Keratinocyte (primary cell): ENCODE results near the gene RCHY1. TPM values are rescaled to one million over a fixed set of nuclear protein-coding genes. Genes with fewer than 3 reads are reported as not detected.

Source experiments
- DNase-seq: peaks from one replicate; pipeline ENCODE4 v3.0.0-alpha.2; 2011; ENCODE audit warnings: low read depth, missing footprints, low spot score
- FAIRE-seq: peaks from 2 replicates; lab custom pipeline; 2011; peaks lifted over from hg19 to GRCh38; lab: Jason Lieb, UNC
- H2AFZ ChIP-seq: 2 replicates; pipeline ENCODE4 v1.6.0; 2012; ENCODE audit warnings: low read length, control low read depth, inconsistent platforms; ENCODE audit not compliant: control insufficient read depth
- H3K27ac ChIP-seq: 2 replicates; pipeline ENCODE4 v1.5.1; 2011; ENCODE audit warnings: low read length; ENCODE audit not compliant: control insufficient read depth, insufficient read depth
- H3K27me3 ChIP-seq: 3 replicates; pipeline ENCODE4 v1.6.0; 2011; ENCODE audit warnings: low read length; ENCODE audit not compliant: control insufficient read depth, insufficient read depth; ENCODE audit errors: extremely low read depth
- H3K36me3 ChIP-seq, 2 experiments: 2 replicates in 1 of 2; 3 replicates in 1 of 2; pipeline ENCODE4 v1.5.1; 2011; ENCODE audit warnings: low read length in 2 of 2, mild to moderate bottlenecking in 1 of 2; ENCODE audit not compliant: control insufficient read depth in 2 of 2, insufficient read depth in 2 of 2; ENCODE audit errors: extremely low read depth in 1 of 2
- H3K4me1 ChIP-seq: 3 replicates; pipeline ENCODE4 v1.5.1; 2011; ENCODE audit warnings: low read length; ENCODE audit not compliant: control insufficient read depth, insufficient read depth; ENCODE audit errors: extremely low read depth
- H3K4me2 ChIP-seq: 3 replicates; pipeline ENCODE4 v1.6.0; 2011; ENCODE audit warnings: low read depth, low read length; ENCODE audit not compliant: control insufficient read depth, insufficient read depth; ENCODE audit errors: extremely low read depth
- H3K4me3 ChIP-seq, 3 experiments: fragments of 200-600 bp in 1 of 3; sonication (generic) in 1 of 3; 2 replicates in 2 of 3; 3 replicates in 1 of 3; pipeline ENCODE4 v1.5.1; 2011 to 2016; ENCODE audit warnings: low read length in 3 of 3, mild to moderate bottlenecking in 3 of 3, control low read depth in 2 of 3, inconsistent platforms in 1 of 3, low read depth in 1 of 3, mixed read lengths in 1 of 3, mixed run types in 1 of 3, moderate library complexity in 1 of 3; ENCODE audit not compliant: control insufficient read depth in 2 of 3, insufficient read depth in 2 of 3; ENCODE audit errors: extremely low read depth in 1 of 3
- H3K79me2 ChIP-seq: 2 replicates; pipeline ENCODE4 v1.6.0; 2012; ENCODE audit warnings: low read length; ENCODE audit not compliant: control insufficient read depth, insufficient read depth
- H3K9ac ChIP-seq: 3 replicates; pipeline ENCODE4 v1.6.0; 2011; ENCODE audit warnings: low read length; ENCODE audit not compliant: control insufficient read depth, insufficient read depth; ENCODE audit errors: extremely low read depth
- H3K9me1 ChIP-seq: 3 replicates; pipeline ENCODE4 v1.6.0; 2011; ENCODE audit warnings: low read length; ENCODE audit not compliant: control insufficient read depth, insufficient read depth; ENCODE audit errors: extremely low read depth
- H3K9me3 ChIP-seq: 2 replicates; pipeline ENCODE4 v1.5.1; 2012; ENCODE audit warnings: low read depth, low read length; ENCODE audit not compliant: control insufficient read depth
- H4K20me1 ChIP-seq: 3 replicates; pipeline ENCODE4 v1.6.0; 2011; ENCODE audit warnings: low read length; ENCODE audit not compliant: control insufficient read depth, insufficient read depth; ENCODE audit errors: extremely low read depth
- CTCF ChIP-seq, 3 experiments: IDR thresholded peaks in 1 of 3; conservative IDR thresholded peaks in 1 of 3; optimal IDR thresholded peaks in 1 of 3; 2 replicates in 2 of 3; 3 replicates in 1 of 3; pipeline versions ENCODE3 to v1.5.1; 2011; ENCODE audit warnings: low read length in 3 of 3, mild to moderate bottlenecking in 3 of 3, moderate library complexity in 2 of 3, control low read depth in 1 of 3, inconsistent platforms in 1 of 3; ENCODE audit not compliant: insufficient read depth in 2 of 3; ENCODE audit errors: extremely low read depth in 1 of 3
- EZH2 ChIP-seq: IDR thresholded peaks from one replicate; pipeline ENCODE4 v1.6.1; 2012; ENCODE audit warnings: inconsistent platforms, mild to moderate bottlenecking, low read length, moderate library complexity
- dilution Hi-C: fragments of 300-500 bp; cut with MboI; formaldehyde crosslinking; loops from one replicate; pipeline ENCODE4 v1.7.0; 2020; ENCODE audit warnings: low sequenced_read_pairs; ENCODE audit not compliant: extremely low pct_ligation_motif_present
- polyA plus RNA-seq, 5 experiments: library from polyadenylated mRNA; depleted of rRNA in 3 of 5; stranded (reverse) in 3 of 5; stranded (forward) in 1 of 5; unstranded in 1 of 5; fragments of >200 nt; gene quantifications; 1 replicate in 1 of 5; 2 replicates in 3 of 5; 3 replicates in 1 of 5; pipeline versions ENCODE4 v1.2.1 to v1.2.3, GENCODE V29; 2011 to 2012; ENCODE audit warnings: missing spikeins in 2 of 5, low read depth in 1 of 5, low replicate concordance in 1 of 5

RCHY1 gene
- polyA plus RNA-seq, 1 donor (not counting 4 experiments of a cell fraction or from before 2014, with no cell fraction given), result 29.0 TPM

GRCh38 chr4:75552452-75552851 is 38.2 kb upstream of the RCHY1 start:
- Histone ChIP-seq H2AFZ (no peak overlapping the region), H3K27ac (no peak overlapping the region), H3K36me3 (no peaks in the 10 kb centered on the region), H3K4me1 (peaks cover 15% of the 10 kb centered on the region), H4K20me1 (no peaks in the 10 kb centered on the region), H3K9me3 (no peaks in the 10 kb centered on the region), H3K9me1 (no peaks in the 10 kb centered on the region), H3K79me2 (no peaks in the 10 kb centered on the region), H3K9ac (no peak overlapping the region), H3K4me2 (no peak overlapping the region), H3K27me3 (no peaks in the 10 kb centered on the region), H3K4me3 (no peak overlapping the region)
- no peak for TF ChIP-seq CTCF (optimal IDR thresholded peaks at IDR 0.05 in 1 of 3, IDR thresholded peaks at IDR 0.05 in 1 of 3, conservative IDR thresholded peaks at IDR 0.05 in 1 of 3; ENCODE audit: extremely low read depth in 1 of 3, insufficient read depth in 2 of 3, low read length in 3 of 3)
- no peak for TF ChIP-seq EZH2
- no peak for DNase-seq
- dilution Hi-C loops, result no loop called here
- FAIRE-seq, result no peak

- no peaks in the 10 kb centered on the region for H3K9me1 ChIP-seq
- no peak overlapping the region for H2AFZ ChIP-seq
- no peaks in the 10 kb centered on the region for H3K36me3 ChIP-seq
- DNase-seq (no peak), FAIRE-seq (no peak)
- TF ChIP-seq EZH2 (no peak), CTCF (optimal IDR thresholded peaks at IDR 0.05 in 1 of 3, IDR thresholded peaks at IDR 0.05 in 1 of 3, conservative IDR thresholded peaks at IDR 0.05 in 1 of 3; ENCODE audit: extremely low read depth in 1 of 3, insufficient read depth in 2 of 3, low read length in 3 of 3) (no peak)
- no peaks in the 10 kb centered on the region for H4K20me1 ChIP-seq
- H3K4me1 ChIP-seq, result no peaks in the 10 kb centered on the region
- H3K79me2 ChIP-seq, result no peaks in the 10 kb centered on the region
- no peak overlapping the region for H3K9ac ChIP-seq
- H3K27ac ChIP-seq, result no peak overlapping the region
- no peak overlapping the region for H3K4me3 ChIP-seq
- no peaks in the 10 kb centered on the region for H3K9me3 ChIP-seq
- H3K4me2 ChIP-seq, result no peak overlapping the region
- H3K27me3 ChIP-seq, result no peaks in the 10 kb centered on the region
- dilution Hi-C loops, result no loop called here
Measured at GRCh38 chr4:75549019-75549418, 34.8 kb upstream of the RCHY1 start.
